SK-N-SH (cell line): ENCODE data around the gene TIMP2.

Source experiments
- CHD2 ChIP-seq: fragments of 150-350 bp; IDR thresholded peaks from 2 replicates; pipeline ENCODE4 v1.6.1; 2018; ENCODE audit warnings: low read length; ENCODE audit not compliant: partially characterized antibody
- ELF1 ChIP-seq: IDR thresholded peaks from 2 replicates; pipeline ENCODE4 v1.4.0; 2012
- FOXM1 ChIP-seq: IDR thresholded peaks from 2 replicates; pipeline ENCODE4 v1.4.0; 2012; ENCODE audit warnings: low read depth, mild to moderate bottlenecking
- NRF1 ChIP-seq: IDR thresholded peaks from 2 replicates; pipeline ENCODE4 v1.6.1; 2012; ENCODE audit warnings: low read depth, mild to moderate bottlenecking, low read length
- POLR2AphosphoS5 ChIP-seq: IDR thresholded peaks from 2 replicates; pipeline ENCODE4 v1.6.1; 2012; ENCODE audit warnings: low read depth, low read length
- REST ChIP-seq: IDR thresholded peaks from 2 replicates; pipeline ENCODE4 v1.6.1; 2012; ENCODE audit warnings: mild to moderate bottlenecking, low read depth, low read length, moderate library complexity
- RXRA ChIP-seq: IDR thresholded peaks from 2 replicates; pipeline ENCODE4 v1.4.0; 2012; ENCODE audit warnings: low read depth, mild to moderate bottlenecking, borderline replicate concordance
- SIN3A ChIP-seq: IDR thresholded peaks from 2 replicates; pipeline ENCODE4 v1.6.1; 2012; ENCODE audit warnings: low read depth, mild to moderate bottlenecking, low read length, moderate library complexity, borderline replicate concordance
- TAF1 ChIP-seq: IDR thresholded peaks from 2 replicates; pipeline ENCODE4 v1.6.1; 2012; ENCODE audit warnings: low read depth, mild to moderate bottlenecking, low read length, moderate library complexity, borderline replicate concordance
- TF ChIP-seq, protein P1 (sequence below): fragments of 200-600 bp; sonication (generic); IDR thresholded peaks from 2 replicates; pipeline ENCODE4 v1.6.1; 2017; ENCODE audit warnings: antibody characterized with exemption, mild to moderate bottlenecking, moderate library complexity
- TF ChIP-seq, protein P2 (sequence below): IDR thresholded peaks from 2 replicates; pipeline ENCODE4 v1.4.0; 2012; ENCODE audit warnings: low read depth
- TF ChIP-seq, protein P3 (sequence below): IDR thresholded peaks from 2 replicates; pipeline ENCODE4 v1.4.0; 2012; ENCODE audit warnings: low read depth, borderline replicate concordance

- TF ChIP-seq REST (no peak), FOXM1 (no peak), TAF1 (no peak), ELF1 (no peak), SIN3A (no peak), POLR2AphosphoS5 (no peak), RXRA (no peak), NRF1 (no peak), CHD2 (no peak)
- TF ChIP-seq, protein P1, sequence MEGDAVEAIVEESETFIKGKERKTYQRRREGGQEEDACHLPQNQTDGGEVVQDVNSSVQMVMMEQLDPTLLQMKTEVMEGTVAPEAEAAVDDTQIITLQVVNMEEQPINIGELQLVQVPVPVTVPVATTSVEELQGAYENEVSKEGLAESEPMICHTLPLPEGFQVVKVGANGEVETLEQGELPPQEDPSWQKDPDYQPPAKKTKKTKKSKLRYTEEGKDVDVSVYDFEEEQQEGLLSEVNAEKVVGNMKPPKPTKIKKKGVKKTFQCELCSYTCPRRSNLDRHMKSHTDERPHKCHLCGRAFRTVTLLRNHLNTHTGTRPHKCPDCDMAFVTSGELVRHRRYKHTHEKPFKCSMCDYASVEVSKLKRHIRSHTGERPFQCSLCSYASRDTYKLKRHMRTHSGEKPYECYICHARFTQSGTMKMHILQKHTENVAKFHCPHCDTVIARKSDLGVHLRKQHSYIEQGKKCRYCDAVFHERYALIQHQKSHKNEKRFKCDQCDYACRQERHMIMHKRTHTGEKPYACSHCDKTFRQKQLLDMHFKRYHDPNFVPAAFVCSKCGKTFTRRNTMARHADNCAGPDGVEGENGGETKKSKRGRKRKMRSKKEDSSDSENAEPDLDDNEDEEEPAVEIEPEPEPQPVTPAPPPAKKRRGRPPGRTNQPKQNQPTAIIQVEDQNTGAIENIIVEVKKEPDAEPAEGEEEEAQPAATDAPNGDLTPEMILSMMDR = no peak
- TF ChIP-seq, protein P2, sequence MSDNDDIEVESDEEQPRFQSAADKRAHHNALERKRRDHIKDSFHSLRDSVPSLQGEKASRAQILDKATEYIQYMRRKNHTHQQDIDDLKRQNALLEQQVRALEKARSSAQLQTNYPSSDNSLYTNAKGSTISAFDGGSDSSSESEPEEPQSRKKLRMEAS = no peak
- TF ChIP-seq, protein P3, sequence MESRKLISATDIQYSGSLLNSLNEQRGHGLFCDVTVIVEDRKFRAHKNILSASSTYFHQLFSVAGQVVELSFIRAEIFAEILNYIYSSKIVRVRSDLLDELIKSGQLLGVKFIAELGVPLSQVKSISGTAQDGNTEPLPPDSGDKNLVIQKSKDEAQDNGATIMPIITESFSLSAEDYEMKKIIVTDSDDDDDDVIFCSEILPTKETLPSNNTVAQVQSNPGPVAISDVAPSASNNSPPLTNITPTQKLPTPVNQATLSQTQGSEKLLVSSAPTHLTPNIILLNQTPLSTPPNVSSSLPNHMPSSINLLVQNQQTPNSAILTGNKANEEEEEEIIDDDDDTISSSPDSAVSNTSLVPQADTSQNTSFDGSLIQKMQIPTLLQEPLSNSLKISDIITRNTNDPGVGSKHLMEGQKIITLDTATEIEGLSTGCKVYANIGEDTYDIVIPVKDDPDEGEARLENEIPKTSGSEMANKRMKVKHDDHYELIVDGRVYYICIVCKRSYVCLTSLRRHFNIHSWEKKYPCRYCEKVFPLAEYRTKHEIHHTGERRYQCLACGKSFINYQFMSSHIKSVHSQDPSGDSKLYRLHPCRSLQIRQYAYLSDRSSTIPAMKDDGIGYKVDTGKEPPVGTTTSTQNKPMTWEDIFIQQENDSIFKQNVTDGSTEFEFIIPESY = no peak
These were observed 12.1 kb downstream of the TIMP2 start for GRCh38 chr17:78913115-78913514.
